K562 (cell line): ENCODE data around the gene ACSL6. TPM values are rescaled to one million over a fixed set of nuclear protein-coding genes. Genes with fewer than 3 reads are reported as not detected.
A peak's percentile ranks its signal among the peaks of the same experiment; 100 is the strongest.

Source experiments
- CXXC5 ChIP-seq: fragments of 250-450 bp; sonication (Bioruptor Pico); IDR thresholded peaks from 2 replicates; pipeline ENCODE4 v1.8.0; 2022; ENCODE audit warnings: inconsistent platforms, mild to moderate bottlenecking, moderate library complexity
- DPF2 ChIP-seq: fragments of 450-650 bp; IDR thresholded peaks from 2 replicates; pipeline ENCODE4 v1.6.1; 2016
- FOXJ2 ChIP-seq: fragments of 200-800 bp; sonication (Bioruptor generic); IDR thresholded peaks from 2 replicates; pipeline ENCODE4 v1.6.1; 2016; ENCODE audit warnings: missing genetic modification characterization, missing compliant biosample characterization
- FOXM1 ChIP-seq, 2 experiments: fragments of 450-650 bp in 1 of 2; sonication (generic) in 1 of 2; formaldehyde crosslinking in 1 of 2; IDR thresholded peaks; 2 replicates each; pipeline versions ENCODE4 v1.6.1 to v1.9.0; 2017 to 2022; ENCODE audit warnings: low read depth in 2 of 2, mild to moderate bottlenecking in 2 of 2, missing genetic modification reagents in 1 of 2, moderate library complexity in 1 of 2
- GTF2E2 ChIP-seq: fragments of 200-800 bp; sonication (Bioruptor generic); IDR thresholded peaks from 2 replicates; pipeline ENCODE4 v1.6.1; 2016; ENCODE audit warnings: missing genetic modification characterization, missing compliant biosample characterization
- HNRNPK ChIP-seq: fragments of 200-400 bp; formaldehyde crosslinking; IDR thresholded peaks from one replicate; pipeline ENCODE4 v1.6.1; 2018; ENCODE audit warnings: mild to moderate bottlenecking, low read depth, low read length; ENCODE audit not compliant: poor library complexity, severe bottlenecking
- MTF1 ChIP-seq: fragments of 250-450 bp; sonication (Bioruptor Pico); IDR thresholded peaks from 2 replicates; pipeline ENCODE4 v1.9.0; 2021; ENCODE audit warnings: moderate library complexity, mild to moderate bottlenecking, inconsistent platforms, borderline replicate concordance
- PHB2 ChIP-seq: fragments of 450-650 bp; IDR thresholded peaks from 2 replicates; pipeline ENCODE4 v1.6.1; 2017; ENCODE audit warnings: low read depth
- TAL1 ChIP-seq: fragments of 450-650 bp; IDR thresholded peaks from 2 replicates; pipeline ENCODE4 v1.6.1; 2016; ENCODE audit warnings: mild to moderate bottlenecking
- ZNF239 ChIP-seq: fragments of 250-450 bp; sonication (Bioruptor Pico); IDR thresholded peaks from 2 replicates; pipeline ENCODE4 v1.4.0; 2020; ENCODE audit warnings: mild to moderate bottlenecking
- ZNF695 ChIP-seq: fragments of 450-650 bp; formaldehyde crosslinking; IDR thresholded peaks from 2 replicates; pipeline ENCODE4 v1.4.0; 2020; ENCODE audit warnings: mild to moderate bottlenecking, moderate library complexity
- ZNF764 ChIP-seq: fragments of 250-450 bp; sonication (Bioruptor Pico); IDR thresholded peaks from 2 replicates; pipeline ENCODE4 v1.4.0; 2020; ENCODE audit warnings: low read depth, mild to moderate bottlenecking, moderate library complexity
- ZZZ3 ChIP-seq: fragments of 450-650 bp; IDR thresholded peaks from 2 replicates; pipeline ENCODE4 v1.6.1; 2016; ENCODE audit warnings: antibody characterized with exemption, mild to moderate bottlenecking, moderate library complexity
- polyA plus RNA-seq, 8 experiments: library from polyadenylated mRNA; depleted of rRNA in 4 of 8; stranded (reverse) in 5 of 8; unstranded in 3 of 8; fragments of >200 nt; fragmentation: Nextera tagmentation in 2 of 8; fragmentation: Illumina TruSeq in 1 of 8; extraction: Ambion mirVana in 2 of 8; extraction: Trizol in 1 of 8; gene quantifications; 2 replicates each; pipeline versions ENCODE4 v1.2.1 to v1.2.3, GENCODE V29; 2011 to 2014; ENCODE audit warnings: inconsistent platforms in 1 of 8, missing spikeins in 1 of 8
- total RNA-seq, 7 experiments: library from RNA; depleted of rRNA in 6 of 7; stranded (reverse); fragments of >200 nt in 6 of 7; fragmentation: Illumina TruSeq in 2 of 7; extraction: Trizol in 2 of 7; gene quantifications; 2 replicates each; pipeline versions ENCODE4 v1.2.1 to v1.2.3, GENCODE V29; 2011 to 2021; ENCODE audit warnings: low replicate concordance in 1 of 7
- TF ChIP-seq, protein P1 (sequence below): sonication (generic); formaldehyde crosslinking; IDR thresholded peaks from 2 replicates; pipeline ENCODE4 v1.5.0; 2020; ENCODE audit warnings: missing genetic modification reagents
- TF ChIP-seq, protein P2 (sequence below): sonication (generic); formaldehyde crosslinking; IDR thresholded peaks from 2 replicates; pipeline ENCODE4 v1.9.0; 2022; ENCODE audit warnings: mild to moderate bottlenecking, missing genetic modification reagents
- TF ChIP-seq, protein P3 (sequence below): fragments of 250-450 bp; sonication (Bioruptor Pico); IDR thresholded peaks from 2 replicates; pipeline ENCODE4 v1.8.0; 2022; ENCODE audit warnings: moderate library complexity, mild to moderate bottlenecking, inconsistent platforms
- TF ChIP-seq, protein P4 (sequence below): fragments of 250-450 bp; sonication (Bioruptor Pico); IDR thresholded peaks from 2 replicates; pipeline ENCODE4 v1.5.0; 2021
- TF ChIP-seq, protein P5 (sequence below): fragments of 250-450 bp; sonication (Bioruptor Pico); IDR thresholded peaks from 2 replicates; pipeline ENCODE4 v1.4.0; 2020; ENCODE audit warnings: mild to moderate bottlenecking
- TF ChIP-seq, protein P6 (sequence below): sonication (generic); formaldehyde crosslinking; IDR thresholded peaks from 2 replicates; pipeline ENCODE4 v1.8.0; 2022; ENCODE audit warnings: missing genetic modification reagents, mild to moderate bottlenecking, borderline replicate concordance

Gene ACSL6
- total and polyA plus RNA-seq, 9 of the 15 experiments (the other 6 are each of a cell fraction or from before 2014, with no cell fraction given) = 0.50 to 1.5 (median 0.69) TPM

- TF ChIP-seq HNRNPK = no peak
- TF ChIP-seq PHB2 = peak; percentile 87
- TF ChIP-seq DPF2 = peak; percentile 98
- TF ChIP-seq, protein P1, sequence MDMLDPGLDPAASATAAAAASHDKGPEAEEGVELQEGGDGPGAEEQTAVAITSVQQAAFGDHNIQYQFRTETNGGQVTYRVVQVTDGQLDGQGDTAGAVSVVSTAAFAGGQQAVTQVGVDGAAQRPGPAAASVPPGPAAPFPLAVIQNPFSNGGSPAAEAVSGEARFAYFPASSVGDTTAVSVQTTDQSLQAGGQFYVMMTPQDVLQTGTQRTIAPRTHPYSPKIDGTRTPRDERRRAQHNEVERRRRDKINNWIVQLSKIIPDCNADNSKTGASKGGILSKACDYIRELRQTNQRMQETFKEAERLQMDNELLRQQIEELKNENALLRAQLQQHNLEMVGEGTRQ = no peak
- TF ChIP-seq, protein P2, sequence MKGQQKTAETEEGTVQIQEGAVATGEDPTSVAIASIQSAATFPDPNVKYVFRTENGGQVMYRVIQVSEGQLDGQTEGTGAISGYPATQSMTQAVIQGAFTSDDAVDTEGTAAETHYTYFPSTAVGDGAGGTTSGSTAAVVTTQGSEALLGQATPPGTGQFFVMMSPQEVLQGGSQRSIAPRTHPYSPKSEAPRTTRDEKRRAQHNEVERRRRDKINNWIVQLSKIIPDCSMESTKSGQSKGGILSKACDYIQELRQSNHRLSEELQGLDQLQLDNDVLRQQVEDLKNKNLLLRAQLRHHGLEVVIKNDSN (CRISPR knock-in tag) = no peak
- peak; percentile 91 for TF ChIP-seq FOXM1 (IDR thresholded peaks at IDR 0.05; ENCODE audit: low read depth)
- no peak for TF ChIP-seq FOXM1 (CRISPR knock-in tag; IDR thresholded peaks at IDR 0.05; ENCODE audit: low read depth)
- no peak for TF ChIP-seq ZNF695
- no peak for TF ChIP-seq ZNF239 (CRISPR knock-in tag)
- TF ChIP-seq ZNF764 = no peak
- TF ChIP-seq, protein P3, sequence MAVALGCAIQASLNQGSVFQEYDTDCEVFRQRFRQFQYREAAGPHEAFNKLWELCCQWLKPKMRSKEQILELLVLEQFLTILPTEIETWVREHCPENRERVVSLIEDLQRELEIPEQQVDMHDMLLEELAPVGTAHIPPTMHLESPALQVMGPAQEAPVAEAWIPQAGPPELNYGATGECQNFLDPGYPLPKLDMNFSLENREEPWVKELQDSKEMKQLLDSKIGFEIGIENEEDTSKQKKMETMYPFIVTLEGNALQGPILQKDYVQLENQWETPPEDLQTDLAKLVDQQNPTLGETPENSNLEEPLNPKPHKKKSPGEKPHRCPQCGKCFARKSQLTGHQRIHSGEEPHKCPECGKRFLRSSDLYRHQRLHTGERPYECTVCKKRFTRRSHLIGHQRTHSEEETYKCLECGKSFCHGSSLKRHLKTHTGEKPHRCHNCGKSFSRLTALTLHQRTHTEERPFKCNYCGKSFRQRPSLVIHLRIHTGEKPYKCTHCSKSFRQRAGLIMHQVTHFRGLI (CRISPR knock-in tag) = no peak
- TF ChIP-seq, protein P4, sequence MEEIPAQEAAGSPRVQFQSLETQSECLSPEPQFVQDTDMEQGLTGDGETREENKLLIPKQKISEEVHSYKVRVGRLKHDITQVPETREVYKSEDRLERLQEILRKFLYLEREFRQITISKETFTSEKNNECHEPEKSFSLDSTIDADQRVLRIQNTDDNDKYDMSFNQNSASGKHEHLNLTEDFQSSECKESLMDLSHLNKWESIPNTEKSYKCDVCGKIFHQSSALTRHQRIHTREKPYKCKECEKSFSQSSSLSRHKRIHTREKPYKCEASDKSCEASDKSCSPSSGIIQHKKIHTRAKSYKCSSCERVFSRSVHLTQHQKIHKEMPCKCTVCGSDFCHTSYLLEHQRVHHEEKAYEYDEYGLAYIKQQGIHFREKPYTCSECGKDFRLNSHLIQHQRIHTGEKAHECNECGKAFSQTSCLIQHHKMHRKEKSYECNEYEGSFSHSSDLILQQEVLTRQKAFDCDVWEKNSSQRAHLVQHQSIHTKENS (CRISPR knock-in tag) = no peak
- TF ChIP-seq, protein P5, sequence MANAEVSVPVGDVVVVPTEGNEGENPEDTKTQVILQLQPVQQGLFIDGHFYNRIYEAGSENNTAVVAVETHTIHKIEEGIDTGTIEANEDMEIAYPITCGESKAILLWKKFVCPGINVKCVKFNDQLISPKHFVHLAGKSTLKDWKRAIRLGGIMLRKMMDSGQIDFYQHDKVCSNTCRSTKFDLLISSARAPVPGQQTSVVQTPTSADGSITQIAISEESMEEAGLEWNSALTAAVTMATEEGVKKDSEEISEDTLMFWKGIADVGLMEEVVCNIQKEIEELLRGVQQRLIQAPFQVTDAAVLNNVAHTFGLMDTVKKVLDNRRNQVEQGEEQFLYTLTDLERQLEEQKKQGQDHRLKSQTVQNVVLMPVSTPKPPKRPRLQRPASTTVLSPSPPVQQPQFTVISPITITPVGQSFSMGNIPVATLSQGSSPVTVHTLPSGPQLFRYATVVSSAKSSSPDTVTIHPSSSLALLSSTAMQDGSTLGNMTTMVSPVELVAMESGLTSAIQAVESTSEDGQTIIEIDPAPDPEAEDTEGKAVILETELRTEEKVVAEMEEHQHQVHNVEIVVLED (CRISPR knock-in tag) = no peak
- TF ChIP-seq GTF2E2 = no peak
- 0 out of 2 replicates have a peak, but pooled peaks have one; percentile 58 for TF ChIP-seq FOXJ2 (tag)
- peak; percentile 73 for TF ChIP-seq CXXC5 (CRISPR knock-in tag)
- TF ChIP-seq MTF1 (CRISPR knock-in tag) = no peak
- no peak for TF ChIP-seq ZZZ3
- TF ChIP-seq, protein P6, sequence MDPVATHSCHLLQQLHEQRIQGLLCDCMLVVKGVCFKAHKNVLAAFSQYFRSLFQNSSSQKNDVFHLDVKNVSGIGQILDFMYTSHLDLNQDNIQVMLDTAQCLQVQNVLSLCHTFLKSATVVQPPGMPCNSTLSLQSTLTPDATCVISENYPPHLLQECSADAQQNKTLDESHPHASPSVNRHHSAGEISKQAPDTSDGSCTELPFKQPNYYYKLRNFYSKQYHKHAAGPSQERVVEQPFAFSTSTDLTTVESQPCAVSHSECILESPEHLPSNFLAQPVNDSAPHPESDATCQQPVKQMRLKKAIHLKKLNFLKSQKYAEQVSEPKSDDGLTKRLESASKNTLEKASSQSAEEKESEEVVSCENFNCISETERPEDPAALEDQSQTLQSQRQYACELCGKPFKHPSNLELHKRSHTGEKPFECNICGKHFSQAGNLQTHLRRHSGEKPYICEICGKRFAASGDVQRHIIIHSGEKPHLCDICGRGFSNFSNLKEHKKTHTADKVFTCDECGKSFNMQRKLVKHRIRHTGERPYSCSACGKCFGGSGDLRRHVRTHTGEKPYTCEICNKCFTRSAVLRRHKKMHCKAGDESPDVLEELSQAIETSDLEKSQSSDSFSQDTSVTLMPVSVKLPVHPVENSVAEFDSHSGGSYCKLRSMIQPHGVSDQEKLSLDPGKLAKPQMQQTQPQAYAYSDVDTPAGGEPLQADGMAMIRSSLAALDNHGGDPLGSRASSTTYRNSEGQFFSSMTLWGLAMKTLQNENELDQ (CRISPR knock-in tag) = no peak
- peak; percentile 98 for TF ChIP-seq TAL1
Observed at GRCh38 chr5:131996210-131997025, 15.0 kb downstream of the ACSL6 start (continued).
